HCT116 (cell line): ENCODE measurements around the gene ZNF292. TPM values are rescaled to one million over a fixed set of nuclear protein-coding genes. Genes with fewer than 3 reads are reported as not detected.

Source experiments
- ATAC-seq: fragments of 200-7000 bp; cut with Tn5 transposase; 2 replicates; pipeline ENCODE4 v1.9.1; 2020; ENCODE audit warnings: mild to moderate bottlenecking, moderate library complexity
- BruUV-seq: library from RNA; stranded (reverse); fragments of 400-500 nt; replicated peaks from 2 replicates; lab custom pipeline; 2021; lab: Mats Ljungman, UMichigan
- CTCF ChIA-PET: fragments of 300-600 bp; sonication (Branson Sonifier 250); formaldehyde crosslinking; loops from one replicate; lab custom pipeline; 2021; ENCODE audit warnings: antibody characterized with exemption; lab: Charles Lee
- POLR2A ChIA-PET: fragments of 300-600, 350-600 bp; sonication (Branson Sonifier 250); formaldehyde crosslinking; loops from one replicate; lab custom pipeline; 2021; ENCODE audit warnings: antibody characterized with exemption; lab: Charles Lee
- RAD21 ChIA-PET, 2 experiments: fragments of 300-600 bp; sonication (Branson Sonifier 250); formaldehyde crosslinking; loops; one replicate each; lab custom pipeline; 2023; ENCODE audit warnings: low total read pairs in 2 of 2; ENCODE audit not compliant: uncharacterized antibody in 2 of 2, unreplicated experiment in 2 of 2, low non-redundant PET in 1 of 2; lab: Charles Lee
- DNase-seq: peaks from one replicate; pipeline ENCODE4 v3.0.0-alpha.2; 2010; ENCODE audit warnings: low read depth, low spot score
- H2AFZ ChIP-seq: fragments of 200-600 bp; shearing (Covaris generic), sonication (generic); 2 replicates; pipeline ENCODE4 v1.6.1; 2017; ENCODE audit warnings: low read depth, mixed run types, mixed read lengths, antibody characterized with exemption, low read length; ENCODE audit not compliant: poor library complexity, severe bottlenecking
- H3K27ac ChIP-seq: 2 replicates; pipeline ENCODE4 v1.5.1; 2012; ENCODE audit warnings: low read depth, low read length
- H3K27me3 ChIP-seq: fragments of 200-600 bp; sonication (generic); 2 replicates; pipeline ENCODE4 v1.6.1; 2016; ENCODE audit warnings: mixed run types, low read length, mixed read lengths; ENCODE audit not compliant: insufficient read depth
- H3K36me3 ChIP-seq, 2 experiments: fragments of 200-500 bp in 1 of 2; fragments of 200-600 bp in 1 of 2; sonication (Bioruptor generic) in 1 of 2; sonication (generic) in 1 of 2; 2 replicates each; pipeline versions ENCODE4 v1.5.1 to v1.6.1; 2014 to 2016; ENCODE audit warnings: low read length in 2 of 2, inconsistent platforms in 1 of 2, mixed read lengths in 1 of 2, mixed run types in 1 of 2; ENCODE audit not compliant: insufficient read depth in 2 of 2, control insufficient read depth in 1 of 2
- H3K4me1 ChIP-seq, 2 experiments: fragments of 200-600 bp in 1 of 2; sonication (generic) in 1 of 2; 2 replicates each; pipeline versions ENCODE4 v1.5.1 to v1.6.1; 2012 to 2017; ENCODE audit warnings: low read length in 2 of 2, inconsistent platforms in 1 of 2, mild to moderate bottlenecking in 1 of 2, mixed read lengths in 1 of 2, mixed run types in 1 of 2, moderate library complexity in 1 of 2; ENCODE audit not compliant: insufficient read depth in 2 of 2, control insufficient read depth in 1 of 2
- H3K4me2 ChIP-seq: fragments of 200-600 bp; sonication (generic); 2 replicates; pipeline ENCODE4 v1.6.1; 2017; ENCODE audit warnings: mixed run types, low read length, mixed read lengths
- H3K4me3 ChIP-seq, 2 experiments: fragments of 200-600 bp in 1 of 2; sonication (generic) in 1 of 2; replicated peaks in 1 of 2; 2 replicates each; pipeline ENCODE4 v1.5.1; 2011 to 2016; ENCODE audit warnings: low read length in 2 of 2, control low read depth in 1 of 2, low read depth in 1 of 2, mild to moderate bottlenecking in 1 of 2, mixed read lengths in 1 of 2, mixed run types in 1 of 2
- H3K79me2 ChIP-seq: fragments of 200-600 bp; sonication (generic); 2 replicates; pipeline ENCODE4 v1.6.1; 2017; ENCODE audit warnings: mild to moderate bottlenecking, mixed run types, low read length, moderate library complexity, mixed read lengths; ENCODE audit not compliant: insufficient read depth
- H3K9ac ChIP-seq: fragments of 200-600 bp; sonication (generic); 2 replicates; pipeline ENCODE4 v1.6.1; 2016; ENCODE audit warnings: low read length, mixed read lengths
- H3K9me2 ChIP-seq: fragments of 200-600 bp; sonication (generic), shearing (Covaris generic); 2 replicates; pipeline ENCODE4 v1.6.1; 2017; ENCODE audit warnings: mixed run types, mild to moderate bottlenecking, moderate library complexity; ENCODE audit not compliant: insufficient read depth
- H3K9me3 ChIP-seq, 2 experiments: fragments of 200-500 bp in 1 of 2; fragments of 200-600 bp in 1 of 2; sonication (Bioruptor generic) in 1 of 2; sonication (generic) in 1 of 2; 2 replicates each; pipeline ENCODE4 v1.6.1; 2014 to 2017; ENCODE audit warnings: low read length in 2 of 2, mixed read lengths in 2 of 2, inconsistent platforms in 1 of 2, low read depth in 1 of 2, mild to moderate bottlenecking in 1 of 2, mixed run types in 1 of 2, moderate library complexity in 1 of 2; ENCODE audit not compliant: control insufficient read depth in 1 of 2, insufficient read depth in 1 of 2
- H4K20me1 ChIP-seq: fragments of 200-600 bp; sonication (generic), shearing (Covaris generic); 2 replicates; pipeline ENCODE4 v1.6.1; 2017; ENCODE audit warnings: mixed run types, mild to moderate bottlenecking, moderate library complexity; ENCODE audit not compliant: insufficient read depth
- CBX3 ChIP-seq: IDR thresholded peaks from 2 replicates; pipeline ENCODE4 v1.6.1; 2012; ENCODE audit warnings: low read depth
- CEBPB ChIP-seq: IDR thresholded peaks from 2 replicates; pipeline ENCODE4 v1.6.1; 2012; ENCODE audit warnings: low read depth
- EGR1 ChIP-seq: IDR thresholded peaks from 2 replicates; pipeline ENCODE4 v1.6.1; 2012; ENCODE audit warnings: low read depth
- ELF1 ChIP-seq: IDR thresholded peaks from 2 replicates; pipeline ENCODE4 v1.6.1; 2012; ENCODE audit warnings: low read depth, borderline replicate concordance
- JUND ChIP-seq: IDR thresholded peaks from 2 replicates; pipeline ENCODE4 v1.6.1; 2012
- POLR2A ChIP-seq: IDR thresholded peaks from 2 replicates; pipeline ENCODE4 v1.7.0; 2011; ENCODE audit warnings: borderline replicate concordance; ENCODE audit not compliant: insufficient read depth, insufficient read length; ENCODE audit errors: extremely low read depth
- POLR2AphosphoS5 ChIP-seq: IDR thresholded peaks from 2 replicates; pipeline ENCODE4 v1.6.1; 2011; ENCODE audit warnings: mild to moderate bottlenecking, low read depth, low read length, moderate library complexity
- SIN3A ChIP-seq: IDR thresholded peaks from 2 replicates; pipeline ENCODE4 v1.6.1; 2012; ENCODE audit warnings: low read depth
- SRF ChIP-seq: IDR thresholded peaks from 2 replicates; pipeline ENCODE4 v1.6.1; 2012; ENCODE audit warnings: low read depth
- TCF7L2 ChIP-seq: IDR thresholded peaks from 2 replicates; pipeline ENCODE4 v1.7.0; 2011; ENCODE audit warnings: borderline replicate concordance, inconsistent platforms; ENCODE audit not compliant: insufficient read depth, insufficient read length; ENCODE audit errors: extremely low read depth
- ZFX ChIP-seq: fragments of 450-650 bp; IDR thresholded peaks from 2 replicates; pipeline ENCODE4 v1.6.1; 2017
- ZNF274 ChIP-seq: fragments of 200-500 bp; sonication (Bioruptor generic); IDR thresholded peaks from 2 replicates; pipeline ENCODE4 v1.6.1; 2014; ENCODE audit warnings: mild to moderate bottlenecking, low read depth, low read length, inconsistent platforms
- intact Hi-C: fragments of 100-400 bp; cut with micrococcal nuclease; formaldehyde crosslinking; loops from 2 replicates; pipeline ENCODE4 v1.10.0; 2022
- total RNA-seq: library from RNA; stranded (reverse); gene quantifications from one replicate; pipeline ENCODE4 v1.2.1, GENCODE V29; 2021; ENCODE audit not compliant: unreplicated experiment
- TF ChIP-seq, protein P1 (sequence below): IDR thresholded peaks from 2 replicates; pipeline ENCODE4 v1.6.1; 2011; ENCODE audit warnings: mild to moderate bottlenecking, low read length, moderate library complexity; ENCODE audit not compliant: insufficient replicate concordance; ENCODE audit errors: extremely low read depth

Gene ZNF292
- total RNA-seq, 1 experiment from 2014 or later = 35.3 TPM

DNA sequence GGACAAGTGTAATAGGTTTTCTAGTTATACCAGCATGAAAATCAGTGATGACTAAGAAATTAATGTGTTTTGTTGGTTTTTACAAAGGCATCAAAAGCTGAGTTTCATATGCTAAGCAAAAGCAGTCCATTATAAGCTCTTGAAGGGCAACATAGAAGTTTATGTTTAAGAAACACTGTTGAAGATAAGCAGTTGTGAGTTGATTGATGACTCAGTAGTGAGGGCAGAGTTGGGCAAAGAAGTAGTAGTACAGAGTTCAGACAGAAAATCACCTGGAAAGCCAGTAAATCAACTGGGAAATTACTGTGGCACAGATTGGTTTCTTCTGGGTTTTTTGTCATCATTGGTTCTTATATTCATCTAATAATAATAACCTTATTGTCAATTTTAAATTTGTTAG is 89.0 kb downstream of the ZNF292 start:
- Histone ChIP-seq H3K4me1 (no peaks in the 10 kb centered on the region), H3K27ac (no peak overlapping the region), H3K36me3 (peaks cover 0 to 4% of the 10 kb centered on the region in 2 experiments; a peak in 3 of 4 replicates), H3K9ac (no peak overlapping the region), H2AFZ (no peak overlapping the region)
- BruUV-seq = no TSS peak
- no peak for ATAC-seq
- TF ChIP-seq TCF7L2 (no peak), ZFX (no peak), CBX3 (no peak), JUND (no peak), SRF (no peak), POLR2A (no peak), SIN3A (no peak), ELF1 (no peak), CEBPB (no peak), POLR2AphosphoS5 (no peak), ZNF274 (no peak), EGR1 (no peak)
- TF ChIP-seq, protein P1, sequence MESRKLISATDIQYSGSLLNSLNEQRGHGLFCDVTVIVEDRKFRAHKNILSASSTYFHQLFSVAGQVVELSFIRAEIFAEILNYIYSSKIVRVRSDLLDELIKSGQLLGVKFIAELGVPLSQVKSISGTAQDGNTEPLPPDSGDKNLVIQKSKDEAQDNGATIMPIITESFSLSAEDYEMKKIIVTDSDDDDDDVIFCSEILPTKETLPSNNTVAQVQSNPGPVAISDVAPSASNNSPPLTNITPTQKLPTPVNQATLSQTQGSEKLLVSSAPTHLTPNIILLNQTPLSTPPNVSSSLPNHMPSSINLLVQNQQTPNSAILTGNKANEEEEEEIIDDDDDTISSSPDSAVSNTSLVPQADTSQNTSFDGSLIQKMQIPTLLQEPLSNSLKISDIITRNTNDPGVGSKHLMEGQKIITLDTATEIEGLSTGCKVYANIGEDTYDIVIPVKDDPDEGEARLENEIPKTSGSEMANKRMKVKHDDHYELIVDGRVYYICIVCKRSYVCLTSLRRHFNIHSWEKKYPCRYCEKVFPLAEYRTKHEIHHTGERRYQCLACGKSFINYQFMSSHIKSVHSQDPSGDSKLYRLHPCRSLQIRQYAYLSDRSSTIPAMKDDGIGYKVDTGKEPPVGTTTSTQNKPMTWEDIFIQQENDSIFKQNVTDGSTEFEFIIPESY = no peak
- TF ChIP-seq, all 23 proteins: peak for 0
- ChIA-PET CTCF (interaction anchor here (1.2 kb wide), 1 partner anchor 106 kb away, joined by 4 read pairs; no protein-coding TSS in a partner anchor), POLR2A (no interaction called here), RAD21 (no interaction called here)
- Histone ChIP-seq H3K9me3 (no peaks in the 10 kb centered on the region), H3K4me2 (no peak overlapping the region), H3K9me2 (no peaks in the 10 kb centered on the region), H3K4me3 (no peak overlapping the region), H4K20me1 (0 out of 2 replicates have a peak, but pooled peaks cover 3% of the 10 kb centered on the region), H3K79me2 (peaks cover 13% of the 10 kb centered on the region; the same call in 1 of the 2 replicates), H3K27me3 (no peaks in the 10 kb centered on the region)
- intact Hi-C loops = no loop called here
- no peak for DNase-seq
